Coronary artery (tissue), 2 donors: Measurements from ENCODE around the gene SCAPER.
A peak's percentile ranks its signal among the peaks of the same experiment; 100 is the strongest.
"Not testable (repeated sequence)": the region's sequence is repeated elsewhere in the genome, so short reads cannot be mapped to it uniquely, and the experiment has no call there.

Source experiments
- DNase-seq: peaks from one replicate; pipeline ENCODE4 v3.0.0-alpha.2; 2017; ENCODE audit warnings: low spot score
- H3K27ac ChIP-seq, 2 donors: fragments of 200-600 bp; sonication (generic); one replicate each; pipeline ENCODE4 v1.5.1; 2016 to 2019
- H3K4me3 ChIP-seq: fragments of 200-600 bp; sonication (generic); 2 replicates; pipeline ENCODE4 v1.5.1; 2016; ENCODE audit warnings: mild to moderate bottlenecking, moderate library complexity
- CTCF ChIP-seq: fragments of 200-600 bp; sonication (generic); IDR thresholded peaks from one replicate; pipeline ENCODE4 v1.5.1; 2019; ENCODE audit warnings: antibody characterized with exemption

The SCAPER gene

GRCh38 chr15:76313731-76314130, 591.4 kb downstream of the SCAPER start:
- Histone ChIP-seq H3K27ac (no peak overlapping the region), H3K4me3 (no peak overlapping the region)
- TF ChIP-seq CTCF, result no peak
- DNase-seq, result no peak

- DNase-seq, H3K27ac ChIP-seq, H3K4me3 ChIP-seq: not testable (repeated sequence)
Observed at GRCh38 chr15:76313175-76313567, 592.0 kb downstream of the SCAPER start.

DNA sequence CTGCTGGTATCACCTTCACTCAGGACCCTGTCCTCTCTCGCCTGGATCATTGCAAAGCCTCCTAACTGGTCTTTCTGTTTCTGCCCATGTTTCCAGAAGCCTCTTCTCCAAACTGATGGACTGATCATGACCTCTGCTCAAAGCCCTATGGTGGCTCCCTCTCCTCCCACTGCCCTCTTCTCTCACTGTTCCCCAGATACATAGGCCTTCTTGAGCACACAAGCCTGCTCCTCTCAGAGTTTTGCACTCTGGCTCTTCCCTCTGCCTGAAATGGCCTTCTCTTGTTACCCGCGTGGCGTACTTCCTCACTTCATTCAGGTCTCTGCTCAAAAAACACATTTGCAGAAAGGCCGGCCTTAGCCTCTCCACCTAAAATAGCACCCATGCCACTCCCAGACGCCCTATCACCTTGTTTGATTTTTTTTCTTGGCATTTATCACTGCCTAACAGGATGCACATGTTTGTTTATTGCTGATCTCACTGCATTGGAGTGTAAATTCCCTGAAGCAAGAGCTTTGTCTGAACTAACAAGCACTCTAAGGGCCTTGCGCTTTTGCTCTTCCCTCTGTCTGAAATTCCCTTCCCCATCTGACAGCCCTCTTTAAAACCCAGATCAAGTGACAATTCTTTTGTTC, 592.5 kb downstream of the SCAPER start:
- Histone ChIP-seq H3K27ac (peak overlapping the region in 1 of 2 donors; percentile 1), H3K4me3 (no peak overlapping the region)
- no peak for TF ChIP-seq CTCF
- DNase-seq, result no peak

GRCh38 chr15:76311100-76311953, 593.8 kb downstream of the SCAPER start, which contains the start of gene ETFA:
TSS of gene ETFA (minus strand) at chr15:76311469. CDS start at chr15:76311388, 81 bp downstream.
- TF ChIP-seq CTCF, result no peak
- Histone ChIP-seq H3K4me3 (peak within 1 kb of the TSS; percentile 75), H3K27ac (peak within 1 kb of the TSS; percentile 82 to 84)
- DNase-seq, result peak; percentile 99

DNA sequence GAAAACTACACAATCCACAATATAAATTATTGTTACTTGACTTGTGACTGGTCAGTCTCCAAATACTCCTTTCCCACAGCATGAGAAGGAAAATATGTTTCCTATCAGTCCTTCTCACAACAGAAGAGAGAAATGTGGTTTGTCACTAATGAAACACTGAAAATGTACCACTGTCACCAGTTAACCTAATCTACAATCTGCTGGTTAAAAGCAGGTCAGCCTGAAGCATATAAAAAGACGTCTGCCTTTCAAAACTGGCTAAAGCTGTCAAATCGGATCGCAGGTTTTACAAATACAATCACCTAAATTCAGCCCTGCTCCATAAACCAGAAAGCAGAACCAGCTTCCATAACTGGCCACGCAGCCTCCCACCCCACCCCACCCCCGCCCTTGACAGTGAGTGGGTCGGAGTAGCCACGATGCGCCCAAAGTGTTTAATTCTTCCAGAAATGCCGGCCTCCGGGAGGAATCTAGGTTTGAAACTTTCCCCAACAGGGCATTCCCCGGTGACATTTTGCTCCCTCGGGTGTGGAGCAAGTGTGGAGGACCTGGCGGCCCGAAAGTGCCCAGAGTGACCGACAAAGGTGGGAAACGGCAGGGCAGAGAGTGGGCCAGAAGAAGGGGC, 594.6 kb downstream of the SCAPER start:
- Histone ChIP-seq H3K27ac (peak overlapping the region; percentile 82 to 84), H3K4me3 (peak overlapping the region; percentile 75)
- DNase-seq, result no peak
- no peak for TF ChIP-seq CTCF

DNA sequence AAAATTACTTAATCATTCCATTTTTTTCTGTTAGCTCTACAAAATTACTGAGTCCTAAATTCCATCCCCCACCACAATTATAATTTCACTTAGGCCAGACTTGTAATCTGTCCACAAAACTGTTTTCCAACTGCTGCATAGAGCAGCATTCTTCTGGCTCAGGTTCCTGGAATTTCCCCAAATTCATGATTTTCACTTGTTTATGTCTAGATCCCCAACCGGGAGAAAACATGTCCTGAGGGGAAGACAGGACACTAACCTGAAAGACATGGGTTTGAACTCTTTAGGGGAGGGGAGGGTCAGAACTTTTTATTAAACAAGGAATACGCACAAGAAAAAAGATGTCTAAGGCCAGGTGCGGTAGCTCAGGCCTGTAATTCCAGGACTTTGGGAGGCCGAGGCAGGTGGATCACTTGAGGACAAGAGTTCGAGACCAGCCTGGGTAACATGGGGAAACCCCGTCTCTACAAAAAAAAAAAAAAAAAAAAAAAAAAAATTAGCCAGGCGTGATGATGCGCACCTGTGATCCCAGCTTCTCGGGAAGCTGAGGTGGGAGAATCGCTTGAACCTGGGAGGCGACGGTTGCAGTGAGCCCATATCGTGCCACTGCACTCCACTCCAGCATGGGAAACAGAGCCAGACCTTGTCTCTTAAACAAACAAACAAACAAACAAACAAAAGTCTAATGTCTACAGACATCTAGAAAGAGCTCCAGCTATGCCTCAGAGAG, 595.4 kb downstream of the SCAPER start:
- no peak for TF ChIP-seq CTCF
- Histone ChIP-seq H3K27ac (no peak overlapping the region), H3K4me3 (peak overlapping the region; percentile 75)
- DNase-seq, result no peak

DNA sequence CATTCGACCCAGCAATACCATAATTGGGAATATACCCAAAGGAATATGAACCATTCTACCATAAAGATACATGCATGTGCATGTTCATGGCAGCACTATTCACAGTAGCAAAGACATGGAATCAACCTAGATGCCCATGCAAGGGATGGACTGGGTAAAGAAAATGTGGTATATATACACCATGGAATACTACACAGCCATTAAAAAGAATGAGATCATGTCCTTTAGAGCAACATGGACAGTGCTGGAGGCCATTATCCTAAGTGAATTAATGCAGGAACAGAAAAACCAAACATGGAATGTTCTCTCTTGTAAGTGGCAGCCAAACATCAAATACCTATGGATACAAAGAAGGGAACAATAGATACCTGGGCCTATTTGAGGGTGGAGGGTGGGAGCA, 601.2 kb downstream of the SCAPER start:
- Histone ChIP-seq H3K4me3 (no peak overlapping the region), H3K27ac (no peak overlapping the region)
- no peak for DNase-seq
- TF ChIP-seq CTCF, result no peak
